PC-3 (cell line): Measurements from ENCODE around the gene ATP5F1B. TPM values are rescaled to one million over a fixed set of nuclear protein-coding genes. Genes with fewer than 3 reads are reported as not detected.

Source experiments
- ATAC-seq: fragments of 200-7000 bp; cut with Tn5 transposase; 2 replicates; pipeline ENCODE4 v1.9.1; 2020; ENCODE audit warnings: mild to moderate bottlenecking, moderate library complexity
- BruUV-seq: library from RNA; stranded (reverse); fragments of 400-500 nt; replicated peaks from 2 replicates; lab custom pipeline; 2021; lab: Mats Ljungman, UMichigan
- CTCF ChIA-PET: fragments of 300-600 bp; sonication (Branson Sonifier 250); formaldehyde crosslinking; loops from one replicate; lab custom pipeline; 2022; ENCODE audit warnings: antibody characterized with exemption; lab: Charles Lee
- POLR2A ChIA-PET: fragments of 300-600 bp; sonication (Branson Sonifier 250); formaldehyde crosslinking; loops from one replicate; lab custom pipeline; 2022; ENCODE audit warnings: antibody characterized with exemption; ENCODE audit not compliant: unreplicated experiment; lab: Charles Lee
- DNase-seq: peaks from one replicate; pipeline ENCODE4 v3.0.0-alpha.2; 2015
- H2AFZ ChIP-seq: fragments of 300-600 bp; sonication (generic); 2 replicates; pipeline ENCODE4 v1.6.0; 2016; ENCODE audit warnings: antibody characterized with exemption, low read length
- H3F3A ChIP-seq: fragments of 300-600 bp; sonication (generic); one replicate; pipeline ENCODE4 v1.6.0; 2017; ENCODE audit warnings: antibody characterized with exemption, low read length, control low read depth, mild to moderate bottlenecking; ENCODE audit not compliant: unreplicated experiment
- H3K27ac ChIP-seq: fragments of 300-600 bp; sonication (generic); 2 replicates; pipeline ENCODE4 v1.5.1; 2016; ENCODE audit warnings: mild to moderate bottlenecking, low read length
- H3K27me3 ChIP-seq: fragments of 300-600 bp; sonication (generic); 2 replicates; pipeline ENCODE4 v1.6.1; 2016; ENCODE audit warnings: low read length, mixed read lengths
- H3K36me3 ChIP-seq: fragments of 300-600 bp; sonication (generic); 2 replicates; pipeline ENCODE4 v1.6.1; 2016; ENCODE audit warnings: low read depth, mixed run types, low read length, mixed read lengths
- H3K4me1 ChIP-seq: fragments of 300-600 bp; sonication (generic); 2 replicates; pipeline ENCODE4 v1.5.1; 2016; ENCODE audit warnings: low read length; ENCODE audit not compliant: insufficient read depth
- H3K4me2 ChIP-seq: fragments of 300-600 bp; sonication (generic); 2 replicates; pipeline ENCODE4 v1.6.0; 2016; ENCODE audit warnings: low read length
- H3K4me3 ChIP-seq: fragments of 300-600 bp; sonication (generic); 2 replicates; pipeline ENCODE4 v1.5.1; 2016; ENCODE audit warnings: mild to moderate bottlenecking, low read length, mixed read lengths
- H3K79me2 ChIP-seq: fragments of 300-600 bp; sonication (generic); 2 replicates; pipeline ENCODE4 v1.6.1; 2017; ENCODE audit warnings: low read length, mixed read lengths
- H3K9ac ChIP-seq: fragments of 300-600 bp; sonication (generic); 2 replicates; pipeline ENCODE4 v1.6.0; 2016; ENCODE audit warnings: mild to moderate bottlenecking, low read length
- H3K9me2 ChIP-seq: fragments of 300-600 bp; sonication (generic); replicated peaks from 2 replicates; pipeline ENCODE4 v1.6.1; 2016; ENCODE audit warnings: mixed run types, low read length, mixed read lengths
- H3K9me3 ChIP-seq: fragments of 300-600 bp; sonication (generic); 2 replicates; pipeline ENCODE4 v1.6.1; 2016; ENCODE audit warnings: low read length, mixed read lengths
- H4K20me1 ChIP-seq: fragments of 300-600 bp; sonication (generic); 2 replicates; pipeline ENCODE4 v1.6.1; 2016; ENCODE audit warnings: low read length, mixed read lengths
- CTCF ChIP-seq: fragments of 300-600 bp; sonication (generic); conservative IDR thresholded peaks from 2 replicates; pipeline ENCODE4 v1.5.1; 2017; ENCODE audit warnings: antibody characterized with exemption, low read depth, mild to moderate bottlenecking, low read length
- EZH2 ChIP-seq: fragments of 300-600 bp; sonication (generic); IDR thresholded peaks from one replicate; pipeline ENCODE4 v1.6.1; 2017; ENCODE audit warnings: antibody characterized with exemption, mild to moderate bottlenecking, low read length; ENCODE audit not compliant: unreplicated experiment
- EZH2phosphoT487 ChIP-seq: fragments of 300-600 bp; sonication (generic); IDR thresholded peaks from 2 replicates; pipeline ENCODE4 v1.6.1; 2018; ENCODE audit warnings: mild to moderate bottlenecking, antibody characterized with exemption, low read length, borderline replicate concordance
- intact Hi-C: fragments of 100-400 bp; cut with micrococcal nuclease; formaldehyde crosslinking; loops from 2 replicates; pipeline ENCODE4 v1.9.0; 2023
- total RNA-seq: library from RNA; depleted of rRNA; stranded (reverse); fragments of >200 nt; gene quantifications from 2 replicates; pipeline ENCODE4 v1.2.3, GENCODE V29; 2014

Gene ATP5F1B
- total RNA-seq, 1 experiment from 2014 or later: 1,046 TPM

- Histone ChIP-seq H3K4me3 (no peak overlapping the region), H3K9me3 (no peaks in the 10 kb centered on the region), H3K9ac (no peak overlapping the region), H3K36me3 (peaks cover 69% of the 10 kb centered on the region), H3K9me2 (no peaks in the 10 kb centered on the region), H3K79me2 (no peaks in the 10 kb centered on the region), H2AFZ (no peak overlapping the region), H3F3A (no peaks in the 10 kb centered on the region), H3K4me1 (no peaks in the 10 kb centered on the region), H3K27ac (no peak overlapping the region), H4K20me1 (no peaks in the 10 kb centered on the region), H3K4me2 (no peak overlapping the region), H3K27me3 (no peaks in the 10 kb centered on the region)
- intact Hi-C loops: no loop called here
- ATAC-seq (no peak), DNase-seq (no peak)
- TF ChIP-seq CTCF: no peak
- TF ChIP-seq EZH2phosphoT487: no peak
- TF ChIP-seq EZH2: no peak
- no TSS peak for BruUV-seq
- ChIA-PET POLR2A (no interaction called here), CTCF (no interaction called here)
Measured at GRCh38 chr12:56600753-56601152, 45.0 kb downstream of the ATP5F1B start.

- no TSS peak for BruUV-seq
Measured at GRCh38 chr12:56599797-56600196, 46.0 kb downstream of the ATP5F1B start.

More at GRCh38 chr12:56599797-56600196, 46.0 kb downstream of the ATP5F1B start:
- H3K79me2 ChIP-seq: no peaks in the 10 kb centered on the region
- no peaks in the 10 kb centered on the region for H3K9me2 ChIP-seq
- no peak for DNase-seq
- no peaks in the 10 kb centered on the region for H4K20me1 ChIP-seq
- H3K36me3 ChIP-seq: peaks cover 67% of the 10 kb centered on the region
- H3K9ac ChIP-seq: no peak overlapping the region
- no peaks in the 10 kb centered on the region for H3K9me3 ChIP-seq
- no peak overlapping the region for H3K4me3 ChIP-seq
- no peaks in the 10 kb centered on the region for H3K4me1 ChIP-seq
- H3K27me3 ChIP-seq: no peaks in the 10 kb centered on the region
- intact Hi-C loops: no loop called here
- CTCF ChIA-PET: no interaction called here
- no peak for ATAC-seq
- no peak overlapping the region for H3K4me2 ChIP-seq
- no peaks in the 10 kb centered on the region for H3F3A ChIP-seq
- POLR2A ChIA-PET: no interaction called here
- TF ChIP-seq CTCF (no peak), EZH2 (no peak), EZH2phosphoT487 (no peak)
- H2AFZ ChIP-seq: no peak overlapping the region
- no peak overlapping the region for H3K27ac ChIP-seq
